AG10803 (cell line): ENCODE results near the gene ATP9B.

Experiments used
- DNase-seq: peaks from one replicate; pipeline ENCODE4 v3.0.0; 2010; ENCODE audit warnings: low read depth
- H3K4me3 ChIP-seq: 2 replicates; pipeline ENCODE4 v1.5.1; 2011; ENCODE audit warnings: mild to moderate bottlenecking, low read length, control low read depth
- CTCF ChIP-seq: conservative IDR thresholded peaks from 2 replicates; pipeline ENCODE4 v1.5.1; 2011; ENCODE audit warnings: mild to moderate bottlenecking, low read length, control low read depth, inconsistent platforms

Gene ATP9B

DNA sequence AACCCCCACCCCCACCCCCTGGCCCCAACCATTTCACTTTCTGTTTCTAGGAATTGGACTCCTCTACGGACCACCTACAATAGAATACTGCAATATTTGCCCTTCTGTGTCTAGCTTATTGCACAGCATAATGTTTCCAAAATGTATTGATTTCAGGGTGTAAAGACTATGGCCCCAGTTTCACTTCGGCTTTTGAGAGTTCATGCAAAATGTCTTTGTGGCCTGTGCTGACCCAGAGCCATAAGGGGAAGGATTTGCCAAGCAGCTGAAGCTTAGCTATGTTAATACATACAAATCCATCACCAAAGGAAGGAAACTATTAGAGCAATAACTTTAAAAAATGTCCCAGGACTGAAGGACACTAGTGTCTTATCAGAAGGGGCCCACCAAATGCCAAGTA lies 11.2 kb upstream of the ATP9B start:
- no peak for DNase-seq
- TF ChIP-seq CTCF = no peak
- H3K4me3 ChIP-seq = no peak overlapping the region

GRCh38 chr18:79062806-79063205 lies 6.4 kb upstream of the ATP9B start:
- no peak for TF ChIP-seq CTCF
- no peak for DNase-seq

DNA sequence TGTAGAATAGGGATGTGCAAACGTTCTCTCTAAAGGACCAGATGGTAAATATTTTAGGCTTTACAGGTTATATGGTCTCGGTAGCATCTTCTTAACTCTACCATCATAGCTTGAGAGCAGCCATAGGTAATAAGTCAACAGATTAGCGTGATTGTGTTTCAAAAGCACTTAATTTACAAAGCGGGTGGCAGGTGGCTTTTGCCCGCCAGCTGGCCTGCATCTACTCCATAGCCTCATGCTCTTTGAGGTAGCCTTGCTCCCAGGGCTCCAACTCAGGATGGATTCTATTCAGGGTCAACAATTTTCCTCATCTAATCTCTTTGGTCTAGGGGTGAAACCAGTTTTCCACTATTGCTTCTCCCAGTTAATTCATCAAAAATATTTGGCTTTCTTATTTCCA lies 5.0 kb upstream of the ATP9B start:
- H3K4me3 ChIP-seq = no peak overlapping the region
- no peak for DNase-seq
- TF ChIP-seq CTCF = no peak

More at GRCh38 chr18:79062806-79063205, 6.4 kb upstream of the ATP9B start:
- H3K4me3 ChIP-seq = no peak overlapping the region

GRCh38 chr18:79065802-79066201 lies 3.4 kb upstream of the ATP9B start:
- no peak overlapping the region for H3K4me3 ChIP-seq
- DNase-seq = no peak
- TF ChIP-seq CTCF = no peak

GRCh38 chr18:79067611-79068010 lies 1.6 kb upstream of the ATP9B start:
- no peak overlapping the region for H3K4me3 ChIP-seq
- no peak for TF ChIP-seq CTCF
- DNase-seq = no peak

DNA sequence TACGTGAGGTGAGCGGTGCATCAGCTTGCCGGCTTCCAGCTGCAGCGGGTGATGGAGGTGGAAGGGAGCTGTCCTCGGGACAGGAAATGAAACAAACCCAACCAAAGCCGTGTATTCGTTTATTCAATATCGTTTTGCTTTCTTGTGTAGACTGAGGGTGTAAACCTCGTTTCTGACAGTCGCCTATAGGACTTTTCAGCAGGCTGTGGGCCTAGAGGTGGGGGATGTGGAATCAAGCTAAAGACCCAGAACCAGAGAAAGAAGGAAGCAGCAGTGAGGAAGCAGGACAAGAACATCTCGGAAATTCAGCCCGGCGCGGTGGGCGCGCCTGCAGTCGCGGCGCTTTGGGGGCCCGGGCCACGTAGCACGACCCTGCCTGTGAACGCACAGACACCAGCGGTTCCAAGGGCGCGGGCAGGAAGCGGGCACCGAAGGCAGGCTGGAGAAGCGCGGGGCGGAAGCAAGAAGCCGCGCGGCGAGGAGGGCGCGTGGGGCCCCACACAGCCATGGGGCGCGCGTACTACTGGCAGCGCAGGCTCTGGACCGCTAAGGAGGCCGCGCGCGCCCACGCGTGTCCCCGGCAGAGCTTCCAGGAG lies 755 bp upstream of the ATP9B start:
- DNase-seq = peak; percentile 16
- H3K4me3 ChIP-seq = peak overlapping the region; percentile 77
- no peak for TF ChIP-seq CTCF

DNA sequence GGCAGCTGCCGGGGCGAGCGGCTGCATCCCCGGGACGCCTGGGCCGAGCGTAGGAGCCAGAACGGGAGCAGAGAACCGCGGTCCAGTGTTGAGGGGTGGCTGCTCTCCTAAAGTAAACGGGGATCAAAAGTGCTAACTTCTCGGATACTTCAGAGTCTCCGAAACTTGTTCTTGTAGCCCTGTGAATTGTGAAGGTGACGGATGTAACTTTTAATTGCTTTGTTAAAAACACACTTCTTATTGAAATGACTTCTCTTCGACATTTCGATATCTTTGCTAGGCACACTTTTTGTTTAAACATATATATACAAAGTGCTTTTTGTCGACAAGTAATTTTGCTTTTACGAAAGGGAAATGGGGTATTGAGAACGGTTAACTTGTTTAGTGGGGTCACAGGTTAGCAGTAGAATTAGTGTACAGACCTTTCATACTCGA lies 540 bp downstream of the ATP9B start:
- TF ChIP-seq CTCF = no peak
- H3K4me3 ChIP-seq = peak overlapping the region; percentile 77
- no peak for DNase-seq
